Panc1 (cell line): ENCODE results near the gene CD22. TPM values are rescaled to one million over a fixed set of nuclear protein-coding genes. Genes with fewer than 3 reads are reported as not detected.

ENCODE experiments used
- ATAC-seq: fragments of 200-7000 bp; cut with Tn5 transposase; 2 replicates; pipeline ENCODE4 v1.9.1; 2020; ENCODE audit warnings: mild to moderate bottlenecking, moderate library complexity
- BruUV-seq: library from RNA; stranded (reverse); fragments of 400-500 nt; replicated peaks from 2 replicates; lab custom pipeline; 2021; lab: Mats Ljungman, UMichigan
- CTCF ChIA-PET: fragments of 300-600 bp; sonication (Branson Sonifier 250); formaldehyde crosslinking; loops from one replicate; lab custom pipeline; 2022; ENCODE audit warnings: antibody characterized with exemption; lab: Charles Lee
- POLR2A ChIA-PET: fragments of 300-600 bp; sonication (Branson Sonifier 250); formaldehyde crosslinking; loops from one replicate; lab custom pipeline; 2022; ENCODE audit warnings: antibody characterized with exemption; lab: Charles Lee
- DNase-seq: peaks from one replicate; pipeline ENCODE4 v3.0.0-alpha.2; 2010; ENCODE audit warnings: low read depth, low spot score
- H3K27ac ChIP-seq: 2 replicates; pipeline ENCODE4 v1.5.1; 2011; ENCODE audit warnings: mild to moderate bottlenecking, low read length, inconsistent platforms
- H3K27me3 ChIP-seq: fragments of 200-500 bp; sonication (Bioruptor generic); 2 replicates; pipeline ENCODE4 v1.6.0; 2014; ENCODE audit warnings: low read length, inconsistent platforms; ENCODE audit not compliant: control insufficient read depth, insufficient read depth
- H3K36me3 ChIP-seq: fragments of 200-500 bp; sonication (Bioruptor generic); 2 replicates; pipeline ENCODE4 v1.5.1; 2014; ENCODE audit warnings: inconsistent platforms, mild to moderate bottlenecking, low read length, moderate library complexity; ENCODE audit not compliant: control insufficient read depth, insufficient read depth
- H3K4me1 ChIP-seq: 2 replicates; pipeline ENCODE4 v1.5.1; 2011; ENCODE audit warnings: inconsistent platforms, mild to moderate bottlenecking, low read length, moderate library complexity; ENCODE audit not compliant: control insufficient read depth, insufficient read depth
- H3K4me3 ChIP-seq, 2 experiments: 2 replicates each; pipeline ENCODE4 v1.5.1; 2011 to 2012; ENCODE audit warnings: low read depth in 2 of 2, low read length in 2 of 2, mild to moderate bottlenecking in 2 of 2, inconsistent platforms in 1 of 2, moderate library complexity in 1 of 2
- H3K9me3 ChIP-seq: fragments of 200-500 bp; sonication (Bioruptor generic); 2 replicates; pipeline ENCODE4 v1.5.1; 2014; ENCODE audit warnings: low read depth, mild to moderate bottlenecking, inconsistent platforms, low read length, moderate library complexity; ENCODE audit not compliant: control insufficient read depth, insufficient read depth
- POLR2AphosphoS5 ChIP-seq: IDR thresholded peaks from 2 replicates; pipeline ENCODE4 v1.6.1; 2012; ENCODE audit warnings: mild to moderate bottlenecking, low read depth, low read length, moderate library complexity
- SIN3A ChIP-seq: IDR thresholded peaks from 2 replicates; pipeline ENCODE4 v1.6.1; 2012; ENCODE audit warnings: low read depth, mild to moderate bottlenecking, low read length, moderate library complexity, borderline replicate concordance; ENCODE audit not compliant: insufficient read depth
- TCF7L2 ChIP-seq: IDR thresholded peaks from 2 replicates; pipeline ENCODE4 v1.6.1; 2011; ENCODE audit warnings: mild to moderate bottlenecking, low read depth, low read length, inconsistent platforms
- in situ Hi-C: cut with HindIII; loops from 2 replicates; pipeline ENCODE4 v1.10.0; 2016; ENCODE audit warnings: low sequenced_read_pairs, low pct_unique_long_range_greater_than_20kb
- intact Hi-C: fragments of 100-400 bp; cut with micrococcal nuclease; formaldehyde crosslinking; loops from one replicate; pipeline ENCODE4 v1.10.0; 2022; ENCODE audit not compliant: unreplicated experiment
- total RNA-seq: library from RNA; stranded (reverse); gene quantifications from one replicate; pipeline ENCODE4 v1.2.1, GENCODE V29; 2021; ENCODE audit not compliant: unreplicated experiment
- TF ChIP-seq, protein P1 (sequence below): fragments of 450-650 bp; IDR thresholded peaks from 2 replicates; pipeline ENCODE4 v1.5.1; 2017; ENCODE audit warnings: mild to moderate bottlenecking
- TF ChIP-seq, protein P2 (sequence below), 2 experiments: IDR thresholded peaks; 2 replicates each; pipeline ENCODE4 v1.6.1; 2011 to 2012; ENCODE audit warnings: low read depth in 2 of 2, control low read depth in 1 of 2, low read length in 1 of 2, mild to moderate bottlenecking in 1 of 2, moderate library complexity in 1 of 2; ENCODE audit not compliant: insufficient read depth in 1 of 2

Gene CD22
- total RNA-seq, 1 experiment from 2014 or later = 0.74 TPM

DNA sequence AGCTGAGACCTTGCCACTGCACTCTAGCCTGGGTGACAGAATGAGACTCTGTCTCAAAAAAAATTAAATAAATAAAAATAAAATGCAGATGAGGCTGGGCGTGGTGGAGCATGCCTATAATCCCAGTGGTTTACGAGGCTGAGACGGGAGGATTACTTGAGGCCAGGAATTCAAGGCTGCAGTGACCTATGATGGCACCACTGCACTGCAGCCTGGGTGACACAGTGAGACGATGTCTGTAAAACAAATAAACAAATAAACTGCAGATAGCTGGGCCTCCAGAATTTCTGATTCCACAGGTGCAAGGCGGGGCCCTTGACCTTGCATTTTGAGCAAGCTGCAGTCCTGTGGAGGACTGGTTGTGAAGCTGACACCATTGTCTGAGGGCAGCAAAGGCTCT, 40.1 kb upstream of the CD22 start:
- CTCF ChIA-PET = interaction anchor here (0.5 to 0.7 kb wide), 3 partner anchors 8 to 267 kb away, joined by 3 to 8 read pairs (median 7); no protein-coding TSS in a partner anchor
- POLR2A ChIA-PET = interaction anchor here (1.1 kb wide), 1 partner anchor 11 kb away, joined by 4 read pairs; no protein-coding TSS in a partner anchor

DNA sequence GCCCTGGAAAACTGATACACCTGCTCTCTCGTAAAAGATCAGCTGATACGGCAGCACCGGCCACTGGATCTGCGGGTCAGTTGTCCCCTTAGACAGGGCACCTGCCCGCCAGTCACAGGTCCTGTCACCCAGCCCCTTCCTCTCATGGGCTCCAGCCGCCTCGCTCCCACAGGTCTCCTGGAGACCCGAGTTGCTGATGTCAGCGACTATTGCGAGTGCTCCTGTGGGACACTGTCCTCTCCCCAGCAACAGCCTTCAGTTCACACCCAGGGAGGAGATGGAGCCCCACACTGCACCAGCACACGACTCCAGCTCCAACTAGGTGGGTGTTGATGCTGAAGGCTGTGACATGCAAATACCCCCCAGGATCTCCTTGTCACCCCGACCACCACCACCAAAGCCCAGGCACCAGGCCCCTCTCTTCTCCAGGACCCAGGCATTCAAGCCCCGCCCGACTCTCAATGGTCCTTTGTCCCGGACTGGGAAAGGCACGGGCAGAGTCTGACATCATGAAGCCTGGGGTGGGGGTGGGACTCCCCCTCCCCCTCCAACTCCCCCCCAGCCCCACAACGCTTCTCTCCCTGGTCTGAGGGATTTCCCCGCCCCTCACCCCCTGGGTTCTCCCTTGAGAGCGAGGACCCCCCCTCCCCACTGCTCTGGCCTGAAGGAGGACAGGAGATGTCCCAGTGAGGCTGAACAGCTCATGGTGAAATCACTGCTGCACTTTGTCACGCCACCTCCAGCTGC, 38.4 kb upstream of the CD22 start:
- in situ Hi-C loops = no loop called here
- no peak for TF ChIP-seq POLR2AphosphoS5
- no peak for TF ChIP-seq TCF7L2
- TF ChIP-seq, protein P1, sequence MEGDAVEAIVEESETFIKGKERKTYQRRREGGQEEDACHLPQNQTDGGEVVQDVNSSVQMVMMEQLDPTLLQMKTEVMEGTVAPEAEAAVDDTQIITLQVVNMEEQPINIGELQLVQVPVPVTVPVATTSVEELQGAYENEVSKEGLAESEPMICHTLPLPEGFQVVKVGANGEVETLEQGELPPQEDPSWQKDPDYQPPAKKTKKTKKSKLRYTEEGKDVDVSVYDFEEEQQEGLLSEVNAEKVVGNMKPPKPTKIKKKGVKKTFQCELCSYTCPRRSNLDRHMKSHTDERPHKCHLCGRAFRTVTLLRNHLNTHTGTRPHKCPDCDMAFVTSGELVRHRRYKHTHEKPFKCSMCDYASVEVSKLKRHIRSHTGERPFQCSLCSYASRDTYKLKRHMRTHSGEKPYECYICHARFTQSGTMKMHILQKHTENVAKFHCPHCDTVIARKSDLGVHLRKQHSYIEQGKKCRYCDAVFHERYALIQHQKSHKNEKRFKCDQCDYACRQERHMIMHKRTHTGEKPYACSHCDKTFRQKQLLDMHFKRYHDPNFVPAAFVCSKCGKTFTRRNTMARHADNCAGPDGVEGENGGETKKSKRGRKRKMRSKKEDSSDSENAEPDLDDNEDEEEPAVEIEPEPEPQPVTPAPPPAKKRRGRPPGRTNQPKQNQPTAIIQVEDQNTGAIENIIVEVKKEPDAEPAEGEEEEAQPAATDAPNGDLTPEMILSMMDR = no peak
- TF ChIP-seq, protein P2, sequence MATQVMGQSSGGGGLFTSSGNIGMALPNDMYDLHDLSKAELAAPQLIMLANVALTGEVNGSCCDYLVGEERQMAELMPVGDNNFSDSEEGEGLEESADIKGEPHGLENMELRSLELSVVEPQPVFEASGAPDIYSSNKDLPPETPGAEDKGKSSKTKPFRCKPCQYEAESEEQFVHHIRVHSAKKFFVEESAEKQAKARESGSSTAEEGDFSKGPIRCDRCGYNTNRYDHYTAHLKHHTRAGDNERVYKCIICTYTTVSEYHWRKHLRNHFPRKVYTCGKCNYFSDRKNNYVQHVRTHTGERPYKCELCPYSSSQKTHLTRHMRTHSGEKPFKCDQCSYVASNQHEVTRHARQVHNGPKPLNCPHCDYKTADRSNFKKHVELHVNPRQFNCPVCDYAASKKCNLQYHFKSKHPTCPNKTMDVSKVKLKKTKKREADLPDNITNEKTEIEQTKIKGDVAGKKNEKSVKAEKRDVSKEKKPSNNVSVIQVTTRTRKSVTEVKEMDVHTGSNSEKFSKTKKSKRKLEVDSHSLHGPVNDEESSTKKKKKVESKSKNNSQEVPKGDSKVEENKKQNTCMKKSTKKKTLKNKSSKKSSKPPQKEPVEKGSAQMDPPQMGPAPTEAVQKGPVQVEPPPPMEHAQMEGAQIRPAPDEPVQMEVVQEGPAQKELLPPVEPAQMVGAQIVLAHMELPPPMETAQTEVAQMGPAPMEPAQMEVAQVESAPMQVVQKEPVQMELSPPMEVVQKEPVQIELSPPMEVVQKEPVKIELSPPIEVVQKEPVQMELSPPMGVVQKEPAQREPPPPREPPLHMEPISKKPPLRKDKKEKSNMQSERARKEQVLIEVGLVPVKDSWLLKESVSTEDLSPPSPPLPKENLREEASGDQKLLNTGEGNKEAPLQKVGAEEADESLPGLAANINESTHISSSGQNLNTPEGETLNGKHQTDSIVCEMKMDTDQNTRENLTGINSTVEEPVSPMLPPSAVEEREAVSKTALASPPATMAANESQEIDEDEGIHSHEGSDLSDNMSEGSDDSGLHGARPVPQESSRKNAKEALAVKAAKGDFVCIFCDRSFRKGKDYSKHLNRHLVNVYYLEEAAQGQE (IDR thresholded peaks at IDR 0.05; ENCODE audit: insufficient read depth in 1 of 2, low read depth in 2 of 2, low read length in 1 of 2) = no peak
- no peak for TF ChIP-seq SIN3A
- Histone ChIP-seq H3K4me1 (no peaks in the 10 kb centered on the region), H3K27me3 (no peaks in the 10 kb centered on the region; the same call in 1 of the 2 replicates), H3K9me3 (no peaks in the 10 kb centered on the region), H3K36me3 (no peaks in the 10 kb centered on the region), H3K4me3 (no peak overlapping the region), H3K27ac (no peak overlapping the region)
- DNase-seq = no peak
- 0 out of 2 replicates have a peak, but pooled peaks have one; percentile 17 for ATAC-seq
- POLR2A ChIA-PET = no interaction called here
- BruUV-seq = no TSS peak
- CTCF ChIA-PET = no interaction called here
- intact Hi-C loops = no loop called here

More for the DNA sequence above, 40.1 kb upstream of the CD22 start:
- no peak for ATAC-seq
- no peaks in the 10 kb centered on the region for H3K9me3 ChIP-seq
- BruUV-seq = no TSS peak
- no peak overlapping the region for H3K27ac ChIP-seq
- TF ChIP-seq, protein P2 (IDR thresholded peaks at IDR 0.05; ENCODE audit: insufficient read depth in 1 of 2, low read depth in 2 of 2, low read length in 1 of 2) = no peak
- no peak for TF ChIP-seq TCF7L2
- TF ChIP-seq, protein P1 = no peak
- TF ChIP-seq SIN3A = no peak
- no peak for TF ChIP-seq POLR2AphosphoS5
- DNase-seq = no peak
- H3K27me3 ChIP-seq = no peaks in the 10 kb centered on the region; the same call in 1 of the 2 replicates
- intact Hi-C loops = no loop called here
- H3K36me3 ChIP-seq = no peaks in the 10 kb centered on the region
- no peak overlapping the region for H3K4me3 ChIP-seq
- H3K4me1 ChIP-seq = no peaks in the 10 kb centered on the region
- in situ Hi-C loops = no loop called here
